Breast epithelium (tissue), 4 donors: Measurements from ENCODE around the gene NFATC4. TPM values are rescaled to one million over a fixed set of nuclear protein-coding genes. Genes with fewer than 3 reads are reported as not detected.

Experiments
- DNase-seq, 2 donors: peaks; one replicate each; pipeline ENCODE4 v3.0.0-alpha.2; 2019; ENCODE audit warnings: low spot score in 2 of 2
- H3K27ac ChIP-seq, 2 donors: fragments of 200-600 bp; sonication (generic) in 1 of 2; one replicate each; pipeline ENCODE4 v1.5.1; 2016 to 2019; ENCODE audit warnings: mild to moderate bottlenecking in 1 of 2
- H3K27me3 ChIP-seq, 2 donors: fragments of 200-600 bp; sonication (generic) in 1 of 2; one replicate each; pipeline versions ENCODE4 v1.5.1 to v1.6.0; 2017 to 2019; ENCODE audit warnings: control low read depth in 1 of 2, mild to moderate bottlenecking in 1 of 2
- H3K36me3 ChIP-seq: fragments of 200-600 bp; one replicate; pipeline ENCODE4 v1.5.1; 2019
- H3K4me1 ChIP-seq, 2 donors: fragments of 200-600 bp; sonication (generic); one replicate each; pipeline ENCODE4 v1.5.1; 2016 to 2019; ENCODE audit warnings: control low read depth in 1 of 2
- H3K4me3 ChIP-seq, 3 donors: fragments of 200-600 bp; sonication (generic); 1 replicate in 2 of 3; 2 replicates in 1 of 3; pipeline ENCODE4 v1.5.1; 2016 to 2019; ENCODE audit warnings: mild to moderate bottlenecking in 3 of 3, moderate library complexity in 2 of 3
- H3K9me3 ChIP-seq, 2 donors: fragments of 200-600 bp; sonication (generic) in 1 of 2; one replicate each; pipeline ENCODE4 v1.5.1; 2016 to 2019; ENCODE audit warnings: control low read depth in 1 of 2
- CTCF ChIP-seq, 3 donors: fragments of 450-650 bp; IDR thresholded peaks; one replicate each; pipeline ENCODE4 v1.5.1; 2016 to 2017; ENCODE audit warnings: antibody characterized with exemption in 3 of 3, mild to moderate bottlenecking in 3 of 3, moderate library complexity in 3 of 3
- POLR2A ChIP-seq: fragments of 450-650 bp; IDR thresholded peaks from one replicate; pipeline ENCODE4 v1.6.1; 2016; ENCODE audit warnings: antibody characterized with exemption, mild to moderate bottlenecking, moderate library complexity
- POLR2AphosphoS5 ChIP-seq, 3 donors: sonication (generic); formaldehyde crosslinking; IDR thresholded peaks; one replicate each; pipeline ENCODE4 v1.6.1; 2017; ENCODE audit warnings: antibody characterized with exemption in 3 of 3
- intact Hi-C: fragments of 100-400 bp; cut with DNase I; formaldehyde crosslinking; loops from one replicate; pipeline ENCODE4 v1.15.1; 2023; ENCODE audit warnings: low total_unique reads
- total RNA-seq, 3 donors: library from RNA; depleted of rRNA; stranded (reverse); fragments of >200 nt; gene quantifications; one replicate each; pipeline ENCODE4 v1.1.0, GENCODE V29; 2016

Gene NFATC4
- total RNA-seq, 3 donors from 2014 or later: 28.6 to 67.2 (median 32.8) TPM

- intact Hi-C loops: no loop called here
Observed at GRCh38 chr14:24343795-24344660, 24.0 kb upstream of the NFATC4 start.

GRCh38 chr14:24347134-24347533, 20.9 kb upstream of the NFATC4 start:
- intact Hi-C loops: loop anchor here (5.0 kb wide), 1 partner anchor 50 kb away; the partner anchor contains the start of gene NYNRIN
- Histone ChIP-seq H3K4me3 (no peak overlapping the region), H3K4me1 (no peaks in the 10 kb centered on the region), H3K9me3 (no peaks in the 10 kb centered on the region), H3K27ac (no peak overlapping the region), H3K36me3 (no peaks in the 10 kb centered on the region), H3K27me3 (no peaks in the 10 kb centered on the region)
- DNase-seq: no peak
- TF ChIP-seq POLR2A: no peak
- TF ChIP-seq CTCF (IDR thresholded peaks at IDR 0.05): no peak
- TF ChIP-seq POLR2AphosphoS5 (IDR thresholded peaks at IDR 0.05): no peak

More at GRCh38 chr14:24343795-24344660, 24.0 kb upstream of the NFATC4 start:
- H3K4me3 ChIP-seq: no peak overlapping the region
- H3K36me3 ChIP-seq: no peaks in the 10 kb centered on the region
- H3K27me3 ChIP-seq: no peaks in the 10 kb centered on the region
- no peak overlapping the region for H3K27ac ChIP-seq
- no peaks in the 10 kb centered on the region for H3K4me1 ChIP-seq
- H3K9me3 ChIP-seq: no peaks in the 10 kb centered on the region
- TF ChIP-seq POLR2A (no peak), CTCF (IDR thresholded peaks at IDR 0.05) (no peak), POLR2AphosphoS5 (IDR thresholded peaks at IDR 0.05) (no peak)
- no peak for DNase-seq

GRCh38 chr14:24348186-24348585, 19.8 kb upstream of the NFATC4 start:
- H3K36me3 ChIP-seq: no peaks in the 10 kb centered on the region
- H3K9me3 ChIP-seq: no peaks in the 10 kb centered on the region
- no peak for DNase-seq
- intact Hi-C loops: loop anchor here (5.0 kb wide), 1 partner anchor 49 kb away; the partner anchor contains the start of gene NYNRIN
- no peak overlapping the region for H3K27ac ChIP-seq
- TF ChIP-seq POLR2A (no peak), CTCF (IDR thresholded peaks at IDR 0.05) (no peak), POLR2AphosphoS5 (IDR thresholded peaks at IDR 0.05) (no peak)
- no peak overlapping the region for H3K4me3 ChIP-seq
- H3K27me3 ChIP-seq: no peaks in the 10 kb centered on the region
- H3K4me1 ChIP-seq: no peaks in the 10 kb centered on the region

GRCh38 chr14:24349742-24350141, 18.2 kb upstream of the NFATC4 start:
- TF ChIP-seq POLR2A: no peak
- TF ChIP-seq POLR2AphosphoS5 (IDR thresholded peaks at IDR 0.05): no peak
- TF ChIP-seq CTCF (IDR thresholded peaks at IDR 0.05): no peak
- intact Hi-C loops: loop anchor here (5.0 kb wide), 2 partner anchors 48 to 787 kb away; partner anchors contain the start of gene NYNRIN
- no peak for DNase-seq
- Histone ChIP-seq H3K4me3 (no peak overlapping the region), H3K27ac (no peak overlapping the region), H3K4me1 (no peaks in the 10 kb centered on the region), H3K27me3 (no peaks in the 10 kb centered on the region), H3K36me3 (no peaks in the 10 kb centered on the region), H3K9me3 (no peaks in the 10 kb centered on the region)

GRCh38 chr14:24351517-24351916, 16.5 kb upstream of the NFATC4 start:
- no peaks in the 10 kb centered on the region for H3K36me3 ChIP-seq
- H3K4me3 ChIP-seq: no peak overlapping the region
- DNase-seq: no peak
- no peaks in the 10 kb centered on the region for H3K9me3 ChIP-seq
- H3K27ac ChIP-seq: no peak overlapping the region
- no peaks in the 10 kb centered on the region for H3K4me1 ChIP-seq
- TF ChIP-seq POLR2AphosphoS5 (IDR thresholded peaks at IDR 0.05) (no peak), CTCF (IDR thresholded peaks at IDR 0.05) (no peak), POLR2A (no peak)
- no peaks in the 10 kb centered on the region for H3K27me3 ChIP-seq
- intact Hi-C loops: loop anchor here (5.0 kb wide), 1 partner anchor 789 kb away; no protein-coding TSS in a partner anchor
